HL-60 (cell line): ENCODE results near the gene PSMG1.

ENCODE experiments used
- DNase-seq, 2 experiments: peaks; one replicate each; pipeline ENCODE4 v3.0.0-alpha.2; 2010 to 2020; ENCODE audit warnings: low read depth in 1 of 2, low spot score in 1 of 2
- H3K27ac ChIP-seq: fragments of 250-450 bp; sonication (Bioruptor Pico); replicated peaks from 2 replicates; pipeline ENCODE4 v1.5.1; 2020; ENCODE audit warnings: mild to moderate bottlenecking, moderate library complexity
- H3K27me3 ChIP-seq: fragments of 250-450 bp; sonication (Bioruptor Pico); 2 replicates; pipeline ENCODE4 v1.5.1; 2021; ENCODE audit warnings: mild to moderate bottlenecking, moderate library complexity; ENCODE audit not compliant: insufficient read depth, poor library complexity, severe bottlenecking
- H3K4me3 ChIP-seq: replicated peaks from 2 replicates; pipeline ENCODE4 v1.5.1; 2011; ENCODE audit warnings: mild to moderate bottlenecking, control low read depth, low read length; ENCODE audit not compliant: insufficient read depth
- GABPA ChIP-seq: IDR thresholded peaks from 2 replicates; pipeline ENCODE4 v1.6.1; 2012; ENCODE audit warnings: low read depth
- POLR2AphosphoS5 ChIP-seq: IDR thresholded peaks from 2 replicates; pipeline ENCODE4 v1.6.1; 2012; ENCODE audit warnings: low read depth
- SPI1 ChIP-seq: IDR thresholded peaks from 2 replicates; pipeline ENCODE4 v1.6.1; 2012; ENCODE audit warnings: low read depth, mild to moderate bottlenecking, borderline replicate concordance
- long read RNA-seq: library from polyadenylated mRNA; unstranded; transcript quantifications from one replicate; pipeline ENCODE4 v2.0.0, GENCODE V29; 2020
- TF ChIP-seq, protein P1 (sequence below): IDR thresholded peaks from one replicate; pipeline ENCODE4 v1.5.1; 2011; ENCODE audit warnings: low read length, control low read depth, inconsistent platforms; ENCODE audit not compliant: insufficient read depth
- TF ChIP-seq, protein P2 (sequence below): IDR thresholded peaks from 2 replicates; pipeline ENCODE4 v1.6.1; 2012; ENCODE audit warnings: low read depth; ENCODE audit not compliant: insufficient replicate concordance

Gene PSMG1, protein sequence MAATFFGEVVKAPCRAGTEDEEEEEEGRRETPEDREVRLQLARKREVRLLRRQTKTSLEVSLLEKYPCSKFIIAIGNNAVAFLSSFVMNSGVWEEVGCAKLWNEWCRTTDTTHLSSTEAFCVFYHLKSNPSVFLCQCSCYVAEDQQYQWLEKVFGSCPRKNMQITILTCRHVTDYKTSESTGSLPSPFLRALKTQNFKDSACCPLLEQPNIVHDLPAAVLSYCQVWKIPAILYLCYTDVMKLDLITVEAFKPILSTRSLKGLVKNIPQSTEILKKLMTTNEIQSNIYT
- long read RNA-seq, transcript PSMG1-203 (7 exons, 959 nt), result minor isoform, 9 of 144 reads
- long read RNA-seq, transcript PSMG1-201 (7 exons, 2,154 nt), result major isoform, 110 of 144 reads
- long read RNA-seq, partial matches to known transcripts, result 5 of 144 reads
- long read RNA-seq, other reads (novel, unspliced or antisense), result 16 of 144 reads

DNA sequence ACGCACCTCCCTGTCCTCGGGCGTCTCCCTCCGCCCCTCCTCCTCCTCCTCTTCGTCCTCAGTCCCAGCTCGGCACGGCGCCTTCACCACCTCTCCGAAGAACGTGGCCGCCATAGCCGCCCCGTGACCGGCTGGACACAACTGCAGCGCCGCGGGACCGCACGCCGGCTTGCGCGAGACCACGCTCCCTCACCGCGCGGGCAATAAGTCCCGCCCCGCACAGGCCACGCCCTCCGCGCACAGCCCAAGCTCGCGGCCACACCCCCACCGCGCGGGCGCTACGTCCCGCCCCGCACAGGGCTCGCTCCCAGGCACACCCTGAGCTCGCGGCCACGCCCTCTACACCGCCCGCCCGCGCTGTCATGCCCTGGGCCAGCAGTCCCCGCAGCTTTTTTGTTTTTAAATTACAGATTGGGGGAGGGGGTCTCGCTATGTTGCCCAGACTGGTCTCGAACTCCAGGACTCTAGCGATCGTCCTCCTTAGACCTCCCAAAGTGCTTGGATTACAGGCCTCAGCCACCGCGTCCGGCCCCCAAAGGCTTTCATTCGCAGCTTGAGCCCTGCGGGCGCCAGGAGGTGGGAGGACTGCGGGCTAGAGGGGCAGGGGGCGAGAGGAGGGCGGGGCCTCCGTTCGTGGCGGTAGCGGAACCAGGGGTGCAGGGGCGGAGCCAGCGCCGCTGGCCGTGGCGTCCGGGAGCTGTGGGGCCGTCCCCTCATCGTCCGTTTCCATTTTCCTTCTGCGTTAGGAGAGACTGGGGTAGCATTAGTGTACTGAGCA is at the start of gene PSMG1:
Gene PSMG1, minus strand, starts transcription at position 180 of the 778 bp plus-strand sequence. Its CDS starts 66 bp downstream, at position 114.
- peak; percentile 94 for DNase-seq
- peak within 1 kb of the TSS; percentile 92 for H3K27ac ChIP-seq
- no peaks in the 10 kb centered on the region for H3K27me3 ChIP-seq
- no peak for TF ChIP-seq SPI1
- TF ChIP-seq, protein P1, sequence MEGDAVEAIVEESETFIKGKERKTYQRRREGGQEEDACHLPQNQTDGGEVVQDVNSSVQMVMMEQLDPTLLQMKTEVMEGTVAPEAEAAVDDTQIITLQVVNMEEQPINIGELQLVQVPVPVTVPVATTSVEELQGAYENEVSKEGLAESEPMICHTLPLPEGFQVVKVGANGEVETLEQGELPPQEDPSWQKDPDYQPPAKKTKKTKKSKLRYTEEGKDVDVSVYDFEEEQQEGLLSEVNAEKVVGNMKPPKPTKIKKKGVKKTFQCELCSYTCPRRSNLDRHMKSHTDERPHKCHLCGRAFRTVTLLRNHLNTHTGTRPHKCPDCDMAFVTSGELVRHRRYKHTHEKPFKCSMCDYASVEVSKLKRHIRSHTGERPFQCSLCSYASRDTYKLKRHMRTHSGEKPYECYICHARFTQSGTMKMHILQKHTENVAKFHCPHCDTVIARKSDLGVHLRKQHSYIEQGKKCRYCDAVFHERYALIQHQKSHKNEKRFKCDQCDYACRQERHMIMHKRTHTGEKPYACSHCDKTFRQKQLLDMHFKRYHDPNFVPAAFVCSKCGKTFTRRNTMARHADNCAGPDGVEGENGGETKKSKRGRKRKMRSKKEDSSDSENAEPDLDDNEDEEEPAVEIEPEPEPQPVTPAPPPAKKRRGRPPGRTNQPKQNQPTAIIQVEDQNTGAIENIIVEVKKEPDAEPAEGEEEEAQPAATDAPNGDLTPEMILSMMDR, result no peak
- TF ChIP-seq POLR2AphosphoS5, result peak; percentile 93
- no peak for TF ChIP-seq GABPA
- TF ChIP-seq, protein P2, sequence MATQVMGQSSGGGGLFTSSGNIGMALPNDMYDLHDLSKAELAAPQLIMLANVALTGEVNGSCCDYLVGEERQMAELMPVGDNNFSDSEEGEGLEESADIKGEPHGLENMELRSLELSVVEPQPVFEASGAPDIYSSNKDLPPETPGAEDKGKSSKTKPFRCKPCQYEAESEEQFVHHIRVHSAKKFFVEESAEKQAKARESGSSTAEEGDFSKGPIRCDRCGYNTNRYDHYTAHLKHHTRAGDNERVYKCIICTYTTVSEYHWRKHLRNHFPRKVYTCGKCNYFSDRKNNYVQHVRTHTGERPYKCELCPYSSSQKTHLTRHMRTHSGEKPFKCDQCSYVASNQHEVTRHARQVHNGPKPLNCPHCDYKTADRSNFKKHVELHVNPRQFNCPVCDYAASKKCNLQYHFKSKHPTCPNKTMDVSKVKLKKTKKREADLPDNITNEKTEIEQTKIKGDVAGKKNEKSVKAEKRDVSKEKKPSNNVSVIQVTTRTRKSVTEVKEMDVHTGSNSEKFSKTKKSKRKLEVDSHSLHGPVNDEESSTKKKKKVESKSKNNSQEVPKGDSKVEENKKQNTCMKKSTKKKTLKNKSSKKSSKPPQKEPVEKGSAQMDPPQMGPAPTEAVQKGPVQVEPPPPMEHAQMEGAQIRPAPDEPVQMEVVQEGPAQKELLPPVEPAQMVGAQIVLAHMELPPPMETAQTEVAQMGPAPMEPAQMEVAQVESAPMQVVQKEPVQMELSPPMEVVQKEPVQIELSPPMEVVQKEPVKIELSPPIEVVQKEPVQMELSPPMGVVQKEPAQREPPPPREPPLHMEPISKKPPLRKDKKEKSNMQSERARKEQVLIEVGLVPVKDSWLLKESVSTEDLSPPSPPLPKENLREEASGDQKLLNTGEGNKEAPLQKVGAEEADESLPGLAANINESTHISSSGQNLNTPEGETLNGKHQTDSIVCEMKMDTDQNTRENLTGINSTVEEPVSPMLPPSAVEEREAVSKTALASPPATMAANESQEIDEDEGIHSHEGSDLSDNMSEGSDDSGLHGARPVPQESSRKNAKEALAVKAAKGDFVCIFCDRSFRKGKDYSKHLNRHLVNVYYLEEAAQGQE, result peak; percentile 20
- peak within 1 kb of the TSS; percentile 55 for H3K4me3 ChIP-seq

DNA sequence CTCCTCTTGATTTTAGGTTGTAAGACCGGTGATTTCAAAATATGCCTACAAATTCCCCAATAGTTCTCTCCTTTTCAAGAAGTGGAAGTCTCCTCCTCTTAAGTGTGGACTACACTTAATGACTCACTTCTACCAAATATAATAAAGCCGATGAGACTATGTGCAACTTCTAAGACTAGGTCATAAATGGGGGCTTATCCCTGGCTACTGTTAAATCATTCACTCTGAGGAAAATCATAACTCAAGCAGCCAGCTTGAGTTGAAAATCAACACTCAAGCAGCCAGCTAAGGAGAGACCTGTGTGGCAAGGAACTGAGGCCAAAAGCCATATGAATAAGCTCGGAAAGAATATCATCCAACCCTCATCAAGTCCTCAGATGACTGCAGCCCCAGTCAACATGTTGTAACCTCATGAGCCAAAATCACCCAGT is 49.6 kb upstream of the PSMG1 start:
- TF ChIP-seq, protein P2, result no peak
- no peak for TF ChIP-seq GABPA
- TF ChIP-seq SPI1, result no peak
- TF ChIP-seq, protein P1, result no peak
- no peak for TF ChIP-seq POLR2AphosphoS5

DNA sequence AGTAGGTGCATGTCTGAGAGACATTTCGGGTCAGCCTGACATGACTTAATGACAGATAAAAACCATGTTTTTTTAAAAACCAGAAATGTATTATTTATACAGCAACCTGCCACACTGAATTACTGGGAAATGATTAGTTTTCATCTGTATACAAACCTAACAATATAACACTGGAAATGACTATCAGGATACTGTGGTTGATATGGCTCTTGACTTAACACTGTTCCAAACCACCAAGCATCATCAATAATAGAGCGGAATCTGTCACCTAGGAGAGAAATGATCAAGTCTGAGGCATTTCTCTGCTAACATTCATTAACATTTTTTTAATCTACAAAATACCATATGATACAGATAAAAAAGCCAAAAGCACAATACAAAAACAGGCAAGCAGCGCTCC is 41.7 kb upstream of the PSMG1 start:
- Histone ChIP-seq H3K4me3 (no peak overlapping the region), H3K27me3 (no peaks in the 10 kb centered on the region), H3K27ac (no peak overlapping the region)
- TF ChIP-seq, protein P2, result no peak
- TF ChIP-seq, protein P1, result no peak
- TF ChIP-seq GABPA (no peak), POLR2AphosphoS5 (no peak), SPI1 (no peak)
- no peak for DNase-seq

More for the DNA sequence above, 49.6 kb upstream of the PSMG1 start:
- no peak for DNase-seq
- Histone ChIP-seq H3K27me3 (no peaks in the 10 kb centered on the region), H3K4me3 (no peak overlapping the region), H3K27ac (no peak overlapping the region)
